Measurements from ENCODE around the gene HDAC1. TPM values are rescaled to one million over a fixed set of nuclear protein-coding genes. Genes with fewer than 3 reads are reported as not detected.

The HDAC1 gene
- total and polyA plus RNA-seq, 2 of the 13 experiments (the other 11 are each of a cell fraction or from before 2014, with no cell fraction given) = 93.5 to 189 TPM

DNA sequence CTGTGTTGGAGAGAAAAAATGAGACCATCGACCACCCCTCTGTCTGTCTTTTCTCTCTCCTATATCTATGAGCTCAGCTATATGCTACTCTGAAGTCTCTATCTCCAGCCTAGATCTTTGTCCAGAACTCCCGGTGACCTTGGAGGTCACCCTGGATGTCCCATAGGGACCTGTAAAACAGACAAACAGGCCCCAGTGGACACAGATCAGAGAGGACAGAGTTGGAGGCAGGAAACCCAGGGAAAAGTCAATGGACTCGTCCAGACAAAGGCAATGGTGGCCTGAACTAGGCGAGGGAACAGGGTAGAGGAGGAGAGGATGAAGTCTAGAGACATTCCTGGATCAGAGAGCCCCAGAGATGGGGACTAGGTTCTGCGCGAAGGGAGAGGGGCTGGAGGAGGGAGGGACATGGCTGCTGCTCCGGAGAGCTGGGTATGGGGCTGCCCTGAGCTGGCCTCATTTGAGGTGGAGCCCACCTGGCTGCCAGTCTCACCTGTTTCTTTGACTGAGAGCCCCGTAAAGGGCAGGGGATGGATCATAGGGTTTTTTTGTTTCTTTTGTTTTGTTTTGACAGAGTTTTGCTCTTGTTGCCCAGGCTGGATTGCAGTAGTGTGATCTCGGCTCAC is 54.8 kb downstream of the HDAC1 start:
- WGBS (ENCODE audit: low lambda C conversion rate) = 33% methylated on average over 9 of the region's 9 CpGs
- no TSS peak for BruUV-seq (replicated peaks)
- POLR2A ChIA-PET = interaction anchor here (0.8 to 10.1 kb wide), 5 partner anchors 9 to 96 kb away, joined by 3 to 222 read pairs (median 5); partner anchors contain the start of genes LCK and MARCKSL1
- H3K79me2 ChIP-seq (ENCODE audit: insufficient read depth, low read length) = no peaks in the 10 kb centered on the region
- ATAC-seq = no peak; the same call in 2 of the 3 replicates
- intact Hi-C loops (cut with micrococcal nuclease; ENCODE audit: unreplicated experiment) (no loop called here), in situ Hi-C loops (cut with HindIII; ENCODE audit: extremely low pct_ligation_motif_present, low pct_unique_long_range_greater_than_20kb) (no loop called here)
- H4K20me1 ChIP-seq (ENCODE audit: insufficient read depth, low read length) = no peaks in the 10 kb centered on the region
- no peaks in the 10 kb centered on the region for H3K27me3 ChIP-seq (ENCODE audit: control insufficient read depth in 1 of 2, insufficient read depth in 2 of 2, low read length in 2 of 2)
- peaks cover 85% of the 10 kb centered on the region for H3K4me1 ChIP-seq (ENCODE audit: insufficient read depth, low read length)
- H2AFZ ChIP-seq (ENCODE audit: low read length) = no peak overlapping the region
- H3K4me3 ChIP-seq (replicated peaks in 1 of 3; ENCODE audit: insufficient read depth in 1 of 3, low read depth in 2 of 3, low read length in 3 of 3) = no peak overlapping the region; a peak in 1 of 6 replicates
- H3K9me3 ChIP-seq (ENCODE audit: low read length) = no peaks in the 10 kb centered on the region
- peak overlapping the region; percentile 10 for H3K27ac ChIP-seq (ENCODE audit: extremely low read length, insufficient read depth, low read length)
- no peak overlapping the region for H3K9ac ChIP-seq (ENCODE audit: insufficient read depth, low read depth, low read length)
- CTCF ChIA-PET (ENCODE audit: low intra/inter-chr PET ratio, low total read pairs) = no interaction called here
- DNase-seq (ENCODE audit: low spot score) = no peak
- H3K4me2 ChIP-seq (ENCODE audit: low read depth, low read length) = peak overlapping the region; percentile 71
- H3K36me3 ChIP-seq (replicated peaks in 1 of 2; ENCODE audit: control insufficient read depth in 1 of 2, insufficient read depth in 2 of 2, low read length in 2 of 2) = no peaks in the 10 kb centered on the region
- no peak for FAIRE-seq
- TF ChIP-seq RARA (CRISPR knock-in tag; IDR thresholded peaks at IDR 0.05) = 0 out of 2 replicates have a peak, but pooled peaks have one; percentile 28
- TF ChIP-seq, protein P1, sequence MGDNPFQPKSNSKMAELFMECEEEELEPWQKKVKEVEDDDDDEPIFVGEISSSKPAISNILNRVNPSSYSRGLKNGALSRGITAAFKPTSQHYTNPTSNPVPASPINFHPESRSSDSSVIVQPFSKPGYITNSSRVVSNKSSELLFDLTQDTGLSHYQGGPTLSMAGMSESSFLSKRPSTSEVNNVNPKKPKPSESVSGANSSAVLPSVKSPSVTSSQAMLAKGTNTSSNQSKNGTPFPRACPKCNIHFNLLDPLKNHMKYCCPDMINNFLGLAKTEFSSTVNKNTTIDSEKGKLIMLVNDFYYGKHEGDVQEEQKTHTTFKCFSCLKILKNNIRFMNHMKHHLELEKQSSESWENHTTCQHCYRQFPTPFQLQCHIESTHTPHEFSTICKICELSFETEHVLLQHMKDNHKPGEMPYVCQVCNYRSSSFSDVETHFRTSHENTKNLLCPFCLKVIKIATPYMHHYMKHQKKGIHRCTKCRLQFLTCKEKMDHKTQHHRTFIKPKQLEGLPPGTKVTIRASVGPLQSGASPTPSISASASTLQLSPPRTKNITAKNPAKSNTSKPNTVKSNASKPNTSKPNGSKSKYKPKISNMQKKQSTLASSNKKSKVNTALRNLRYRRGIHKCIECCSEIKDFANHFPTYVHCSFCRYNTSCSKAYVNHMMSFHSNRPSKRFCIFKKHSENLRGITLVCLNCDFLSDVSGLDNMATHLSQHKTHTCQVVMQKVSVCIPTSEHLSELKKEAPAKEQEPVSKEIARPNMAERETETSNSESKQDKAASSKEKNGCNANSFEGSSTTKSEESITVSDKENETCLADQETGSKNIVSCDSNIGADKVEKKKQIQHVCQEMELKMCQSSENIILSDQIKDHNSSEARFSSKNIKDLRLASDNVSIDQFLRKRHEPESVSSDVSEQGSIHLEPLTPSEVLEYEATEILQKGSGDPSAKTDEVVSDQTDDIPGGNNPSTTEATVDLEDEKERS (CRISPR knock-in tag; IDR thresholded peaks at IDR 0.05) = no peak
- no peak for TF ChIP-seq ARID5B (CRISPR knock-in tag; IDR thresholded peaks at IDR 0.05)
- TF ChIP-seq, protein P2, sequence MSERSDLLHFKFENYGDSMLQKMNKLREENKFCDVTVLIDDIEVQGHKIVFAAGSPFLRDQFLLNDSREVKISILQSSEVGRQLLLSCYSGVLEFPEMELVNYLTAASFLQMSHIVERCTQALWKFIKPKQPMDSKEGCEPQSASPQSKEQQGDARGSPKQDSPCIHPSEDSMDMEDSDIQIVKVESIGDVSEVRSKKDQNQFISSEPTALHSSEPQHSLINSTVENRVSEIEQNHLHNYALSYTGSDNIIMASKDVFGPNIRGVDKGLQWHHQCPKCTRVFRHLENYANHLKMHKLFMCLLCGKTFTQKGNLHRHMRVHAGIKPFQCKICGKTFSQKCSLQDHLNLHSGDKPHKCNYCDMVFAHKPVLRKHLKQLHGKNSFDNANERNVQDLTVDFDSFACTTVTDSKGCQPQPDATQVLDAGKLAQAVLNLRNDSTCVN (CRISPR knock-in tag; IDR thresholded peaks at IDR 0.05; ENCODE audit: borderline replicate concordance) = peak; percentile 70; the same call in 1 of the 2 replicates
- TF ChIP-seq ZNF414 (CRISPR knock-in tag; IDR thresholded peaks at IDR 0.05) = no peak
- TF ChIP-seq SOX13 (IDR thresholded peaks at IDR 0.05) = no peak
- TF ChIP-seq SOX13 (CRISPR knock-in tag; conservative IDR thresholded peaks at IDR 0.05 in 1 of 2, IDR thresholded peaks at IDR 0.05 in 1 of 2) = peak in 1 of 2 experiments; percentile 15; a peak in 1 of 4 replicates
- no peak for TF ChIP-seq ZNF460 (CRISPR knock-in tag; IDR thresholded peaks at IDR 0.05; ENCODE audit: borderline replicate concordance)
- TF ChIP-seq, protein P3, sequence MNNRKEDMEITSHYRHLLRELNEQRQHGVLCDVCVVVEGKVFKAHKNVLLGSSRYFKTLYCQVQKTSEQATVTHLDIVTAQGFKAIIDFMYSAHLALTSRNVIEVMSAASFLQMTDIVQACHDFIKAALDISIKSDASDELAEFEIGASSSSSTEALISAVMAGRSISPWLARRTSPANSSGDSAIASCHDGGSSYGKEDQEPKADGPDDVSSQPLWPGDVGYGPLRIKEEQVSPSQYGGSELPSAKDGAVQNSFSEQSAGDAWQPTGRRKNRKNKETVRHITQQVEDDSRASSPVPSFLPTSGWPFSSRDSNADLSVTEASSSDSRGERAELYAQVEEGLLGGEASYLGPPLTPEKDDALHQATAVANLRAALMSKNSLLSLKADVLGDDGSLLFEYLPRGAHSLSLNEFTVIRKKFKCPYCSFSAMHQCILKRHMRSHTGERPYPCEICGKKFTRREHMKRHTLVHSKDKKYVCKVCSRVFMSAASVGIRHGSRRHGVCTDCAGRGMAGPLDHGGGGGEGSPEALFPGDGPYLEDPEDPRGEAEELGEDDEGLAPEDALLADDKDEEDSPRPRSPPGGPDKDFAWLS (CRISPR knock-in tag; IDR thresholded peaks at IDR 0.05; ENCODE audit: borderline replicate concordance) = no peak
- TF ChIP-seq, protein P4, sequence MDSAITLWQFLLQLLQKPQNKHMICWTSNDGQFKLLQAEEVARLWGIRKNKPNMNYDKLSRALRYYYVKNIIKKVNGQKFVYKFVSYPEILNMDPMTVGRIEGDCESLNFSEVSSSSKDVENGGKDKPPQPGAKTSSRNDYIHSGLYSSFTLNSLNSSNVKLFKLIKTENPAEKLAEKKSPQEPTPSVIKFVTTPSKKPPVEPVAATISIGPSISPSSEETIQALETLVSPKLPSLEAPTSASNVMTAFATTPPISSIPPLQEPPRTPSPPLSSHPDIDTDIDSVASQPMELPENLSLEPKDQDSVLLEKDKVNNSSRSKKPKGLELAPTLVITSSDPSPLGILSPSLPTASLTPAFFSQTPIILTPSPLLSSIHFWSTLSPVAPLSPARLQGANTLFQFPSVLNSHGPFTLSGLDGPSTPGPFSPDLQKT (CRISPR knock-in tag; IDR thresholded peaks at IDR 0.05; ENCODE audit: borderline replicate concordance) = no peak

Measured in HepG2 (cell line).